OCI-LY7 (cell line): ENCODE results near the gene MTG2. TPM values are rescaled to one million over a fixed set of nuclear protein-coding genes. Genes with fewer than 3 reads are reported as not detected.

Experiments
- BruUV-seq: library from RNA; stranded (reverse); fragments of 400-500 nt; replicated peaks from 2 replicates; lab custom pipeline; 2021; lab: Mats Ljungman, UMichigan
- CTCF ChIA-PET: fragments of 300-600 bp; sonication (Branson Sonifier 250); formaldehyde crosslinking; loops from one replicate; lab custom pipeline; 2022; ENCODE audit warnings: antibody characterized with exemption; ENCODE audit not compliant: unreplicated experiment; lab: Charles Lee
- POLR2A ChIA-PET: fragments of 300-600 bp; sonication (Branson Sonifier 250); formaldehyde crosslinking; loops from one replicate; lab custom pipeline; 2022; ENCODE audit warnings: antibody characterized with exemption; lab: Charles Lee
- DNase-seq: peaks from one replicate; pipeline ENCODE4 v3.0.0-alpha.2; 2015; ENCODE audit warnings: low spot score
- H2AFZ ChIP-seq: fragments of 200-600 bp; sonication (generic), shearing (Covaris generic); 2 replicates; pipeline ENCODE4 v1.6.1; 2014; ENCODE audit warnings: mild to moderate bottlenecking, antibody characterized with exemption, low read length, moderate library complexity
- H3K27ac ChIP-seq: fragments of 200-600 bp; sonication (generic); 2 replicates; pipeline ENCODE4 v1.5.1; 2014; ENCODE audit warnings: mixed run types, low read depth, mild to moderate bottlenecking, moderate library complexity, low read length, inconsistent platforms; ENCODE audit not compliant: poor library complexity, severe bottlenecking
- H3K36me3 ChIP-seq: fragments of 200-600 bp; sonication (generic); 2 replicates; pipeline ENCODE4 v1.6.1; 2014; ENCODE audit warnings: mild to moderate bottlenecking, antibody characterized with exemption, low read length, moderate library complexity, mixed read lengths; ENCODE audit not compliant: insufficient read depth
- H3K4me1 ChIP-seq: fragments of 200-600 bp; sonication (generic); 2 replicates; pipeline ENCODE4 v1.5.1; 2014; ENCODE audit warnings: mild to moderate bottlenecking, low read length; ENCODE audit not compliant: insufficient read depth, poor library complexity, severe bottlenecking
- H3K4me2 ChIP-seq: fragments of 200-600 bp; sonication (generic); 2 replicates; pipeline ENCODE4 v1.6.1; 2014; ENCODE audit warnings: mild to moderate bottlenecking, low read length
- H3K4me3 ChIP-seq: fragments of 200-600 bp; sonication (generic); 2 replicates; pipeline ENCODE4 v1.5.1; 2014; ENCODE audit warnings: mild to moderate bottlenecking, low read depth, low read length; ENCODE audit not compliant: poor library complexity, severe bottlenecking
- H3K79me2 ChIP-seq: fragments of 200-600 bp; sonication (generic); 2 replicates; pipeline ENCODE4 v1.6.1; 2016; ENCODE audit warnings: low read depth, mild to moderate bottlenecking, low read length, moderate library complexity, mixed read lengths; ENCODE audit not compliant: insufficient read depth
- H3K9me2 ChIP-seq: fragments of 200-600 bp; sonication (generic); 2 replicates; pipeline ENCODE4 v1.6.1; 2016; ENCODE audit warnings: mild to moderate bottlenecking, low read length, mixed read lengths; ENCODE audit not compliant: insufficient read depth
- H3K9me3 ChIP-seq: fragments of 200-600 bp; sonication (generic); 2 replicates; pipeline ENCODE4 v1.6.1; 2014; ENCODE audit warnings: mild to moderate bottlenecking, mixed run types, low read length, mixed read lengths
- H4K20me1 ChIP-seq: fragments of 200-600 bp; sonication (generic); 2 replicates; pipeline ENCODE4 v1.6.1; 2014; ENCODE audit warnings: mild to moderate bottlenecking, antibody characterized with exemption, low read length, moderate library complexity, mixed read lengths; ENCODE audit not compliant: insufficient read depth
- EZH2phosphoT487 ChIP-seq: fragments of 200-600 bp; sonication (generic); IDR thresholded peaks from 2 replicates; pipeline ENCODE4 v1.6.1; 2018; ENCODE audit warnings: low read depth, borderline replicate concordance, mild to moderate bottlenecking, mixed run types, antibody characterized with exemption, low read length, moderate library complexity, mixed read lengths
- intact Hi-C: fragments of 100-400 bp; cut with micrococcal nuclease; formaldehyde crosslinking; loops from one replicate; pipeline ENCODE4 v1.10.0; 2022; ENCODE audit not compliant: unreplicated experiment
- total RNA-seq, 2 experiments: library from RNA; depleted of rRNA in 1 of 2; stranded (reverse); fragments of >200 nt in 1 of 2; shearing (Covaris generic) in 1 of 2; gene quantifications; 2 replicates each; pipeline ENCODE4 v1.2.3, GENCODE V29; 2014 to 2022
- TF ChIP-seq, protein P1 (sequence below): fragments of 200-600 bp; sonication (generic); conservative IDR thresholded peaks from 2 replicates; pipeline ENCODE4 v1.5.1; 2014; ENCODE audit warnings: mild to moderate bottlenecking, antibody characterized with exemption, low read length, moderate library complexity, mixed read lengths

Gene MTG2
- total RNA-seq, 2 experiments from 2014 or later, result 24.1 to 37.5 TPM

- CTCF ChIA-PET, result no interaction called here
- Histone ChIP-seq H3K9me2 (no peaks in the 10 kb centered on the region), H4K20me1 (no peaks in the 10 kb centered on the region), H3K27ac (no peak overlapping the region), H3K4me2 (no peak overlapping the region), H3K4me1 (peaks cover 24% of the 10 kb centered on the region), H3K36me3 (no peaks in the 10 kb centered on the region), H2AFZ (no peak overlapping the region), H3K9me3 (no peaks in the 10 kb centered on the region), H3K4me3 (no peak overlapping the region), H3K79me2 (no peaks in the 10 kb centered on the region)
- no peak for DNase-seq
- POLR2A ChIA-PET, result no interaction called here
- TF ChIP-seq EZH2phosphoT487, result no peak
- TF ChIP-seq, protein P1, sequence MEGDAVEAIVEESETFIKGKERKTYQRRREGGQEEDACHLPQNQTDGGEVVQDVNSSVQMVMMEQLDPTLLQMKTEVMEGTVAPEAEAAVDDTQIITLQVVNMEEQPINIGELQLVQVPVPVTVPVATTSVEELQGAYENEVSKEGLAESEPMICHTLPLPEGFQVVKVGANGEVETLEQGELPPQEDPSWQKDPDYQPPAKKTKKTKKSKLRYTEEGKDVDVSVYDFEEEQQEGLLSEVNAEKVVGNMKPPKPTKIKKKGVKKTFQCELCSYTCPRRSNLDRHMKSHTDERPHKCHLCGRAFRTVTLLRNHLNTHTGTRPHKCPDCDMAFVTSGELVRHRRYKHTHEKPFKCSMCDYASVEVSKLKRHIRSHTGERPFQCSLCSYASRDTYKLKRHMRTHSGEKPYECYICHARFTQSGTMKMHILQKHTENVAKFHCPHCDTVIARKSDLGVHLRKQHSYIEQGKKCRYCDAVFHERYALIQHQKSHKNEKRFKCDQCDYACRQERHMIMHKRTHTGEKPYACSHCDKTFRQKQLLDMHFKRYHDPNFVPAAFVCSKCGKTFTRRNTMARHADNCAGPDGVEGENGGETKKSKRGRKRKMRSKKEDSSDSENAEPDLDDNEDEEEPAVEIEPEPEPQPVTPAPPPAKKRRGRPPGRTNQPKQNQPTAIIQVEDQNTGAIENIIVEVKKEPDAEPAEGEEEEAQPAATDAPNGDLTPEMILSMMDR, result no peak
- intact Hi-C loops, result no loop called here
- no TSS peak for BruUV-seq
Measured at GRCh38 chr20:62217913-62218773, 35.3 kb downstream of the MTG2 start.

GRCh38 chr20:62219101-62219991 is 36.5 kb downstream of the MTG2 start:
- H3K79me2 ChIP-seq, result no peaks in the 10 kb centered on the region
- no peaks in the 10 kb centered on the region for H4K20me1 ChIP-seq
- no peaks in the 10 kb centered on the region for H3K9me3 ChIP-seq
- no peaks in the 10 kb centered on the region for H3K36me3 ChIP-seq
- H3K4me3 ChIP-seq, result no peak overlapping the region
- BruUV-seq, result no TSS peak
- no peak for DNase-seq
- no peaks in the 10 kb centered on the region for H3K9me2 ChIP-seq
- intact Hi-C loops, result no loop called here
- H3K4me1 ChIP-seq, result peaks cover 24% of the 10 kb centered on the region
- ChIA-PET POLR2A (no interaction called here), CTCF (no interaction called here)
- H3K27ac ChIP-seq, result no peak overlapping the region
- TF ChIP-seq EZH2phosphoT487, result no peak
- TF ChIP-seq, protein P1, result no peak
- no peak overlapping the region for H3K4me2 ChIP-seq
- H2AFZ ChIP-seq, result no peak overlapping the region
